Loucy (cell line): ENCODE results near the gene BCAS2.

ENCODE experiments used
- H2AFZ ChIP-seq: fragments of 200-600 bp; sonication (generic); 2 replicates; pipeline ENCODE4 v1.6.0; 2016; ENCODE audit warnings: antibody characterized with exemption, mild to moderate bottlenecking, low read length, moderate library complexity
- H3F3A ChIP-seq: fragments of 200-600 bp; 2 replicates; pipeline ENCODE4 v1.6.0; 2016; ENCODE audit warnings: antibody characterized with exemption, low read depth, mild to moderate bottlenecking
- H3K27me3 ChIP-seq: fragments of 200-600 bp; sonication (generic); 2 replicates; pipeline ENCODE4 v1.6.1; 2014; ENCODE audit warnings: low read length, mild to moderate bottlenecking; ENCODE audit not compliant: insufficient read depth, poor library complexity, severe bottlenecking
- H3K36me3 ChIP-seq: fragments of 200-600 bp; sonication (generic); 2 replicates; pipeline ENCODE4 v1.6.1; 2016; ENCODE audit warnings: low read length; ENCODE audit not compliant: insufficient read depth
- H3K4me1 ChIP-seq: fragments of 200-600 bp; sonication (generic); 2 replicates; pipeline ENCODE4 v1.5.1; 2014; ENCODE audit warnings: low read length, mild to moderate bottlenecking; ENCODE audit not compliant: insufficient read depth, poor library complexity, severe bottlenecking
- H3K4me2 ChIP-seq: fragments of 200-600 bp; sonication (generic); 2 replicates; pipeline ENCODE4 v1.6.0; 2014; ENCODE audit warnings: antibody characterized with exemption, low read length, low read depth, mild to moderate bottlenecking; ENCODE audit not compliant: poor library complexity, severe bottlenecking
- H3K4me3 ChIP-seq: fragments of 200-600 bp; sonication (generic); 2 replicates; pipeline ENCODE4 v1.5.1; 2014; ENCODE audit warnings: low read length, mild to moderate bottlenecking, mixed read lengths; ENCODE audit not compliant: poor library complexity, severe bottlenecking
- H3K79me2 ChIP-seq: fragments of 200-600 bp; sonication (generic); 2 replicates; pipeline ENCODE4 v1.6.1; 2014; ENCODE audit warnings: low read length; ENCODE audit not compliant: insufficient read depth
- H3K9ac ChIP-seq: fragments of 200-600 bp; sonication (generic); 2 replicates; pipeline ENCODE4 v1.6.0; 2014; ENCODE audit warnings: mild to moderate bottlenecking, low read depth, low read length, moderate library complexity; ENCODE audit not compliant: poor library complexity, severe bottlenecking
- H3K9me2 ChIP-seq: fragments of 200-600 bp; sonication (generic); replicated peaks from 2 replicates; pipeline ENCODE4 v1.6.1; 2016; ENCODE audit warnings: low read depth, low read length, mixed read lengths
- H3K9me3 ChIP-seq: fragments of 200-600 bp; sonication (generic); 2 replicates; pipeline ENCODE4 v1.6.1; 2014; ENCODE audit warnings: mild to moderate bottlenecking, antibody characterized with exemption, low read length, low read depth; ENCODE audit not compliant: insufficient read depth
- H4K20me1 ChIP-seq: fragments of 200-600 bp; sonication (generic); 2 replicates; pipeline ENCODE4 v1.6.0; 2014; ENCODE audit warnings: antibody characterized with exemption, low read length, mild to moderate bottlenecking; ENCODE audit not compliant: insufficient read depth, poor library complexity, severe bottlenecking
- CTCF ChIP-seq: fragments of 200-600 bp; sonication (generic); conservative IDR thresholded peaks from 2 replicates; pipeline ENCODE4 v1.5.1; 2014; ENCODE audit warnings: mild to moderate bottlenecking, antibody characterized with exemption, low read length
- EZH2phosphoT487 ChIP-seq: fragments of 200-600 bp; IDR thresholded peaks from 2 replicates; pipeline ENCODE4 v1.6.1; 2018; ENCODE audit warnings: antibody characterized with exemption, mild to moderate bottlenecking, moderate library complexity, borderline replicate concordance

Gene BCAS2

GRCh38 chr1:114589122-114589521 lies 7.7 kb upstream of the BCAS2 start:
- H3K4me1 ChIP-seq, result no peaks in the 10 kb centered on the region
- H3K9me3 ChIP-seq, result no peaks in the 10 kb centered on the region
- H3K79me2 ChIP-seq, result no peaks in the 10 kb centered on the region
- no peaks in the 10 kb centered on the region for H4K20me1 ChIP-seq
- no peaks in the 10 kb centered on the region for H3K9me2 ChIP-seq
- H2AFZ ChIP-seq, result no peak overlapping the region
- peaks cover 81% of the 10 kb centered on the region for H3K27me3 ChIP-seq
- TF ChIP-seq CTCF (no peak), EZH2phosphoT487 (no peak)
- no peaks in the 10 kb centered on the region for H3K36me3 ChIP-seq
- no peak overlapping the region for H3K9ac ChIP-seq
- H3K4me2 ChIP-seq, result no peak overlapping the region
- no peak overlapping the region for H3K4me3 ChIP-seq
- no peaks in the 10 kb centered on the region for H3F3A ChIP-seq

GRCh38 chr1:114588196-114588689 lies 6.8 kb upstream of the BCAS2 start:
- H4K20me1 ChIP-seq, result no peaks in the 10 kb centered on the region
- no peaks in the 10 kb centered on the region for H3K79me2 ChIP-seq
- no peak overlapping the region for H2AFZ ChIP-seq
- no peaks in the 10 kb centered on the region for H3K9me3 ChIP-seq
- no peak overlapping the region for H3K4me3 ChIP-seq
- no peaks in the 10 kb centered on the region for H3K36me3 ChIP-seq
- TF ChIP-seq EZH2phosphoT487 (no peak), CTCF (no peak)
- no peaks in the 10 kb centered on the region for H3K4me1 ChIP-seq
- H3K4me2 ChIP-seq, result no peak overlapping the region
- peaks cover 82% of the 10 kb centered on the region for H3K27me3 ChIP-seq
- H3K9me2 ChIP-seq, result no peaks in the 10 kb centered on the region
- no peaks in the 10 kb centered on the region for H3F3A ChIP-seq
- H3K9ac ChIP-seq, result no peak overlapping the region

- no peaks in the 10 kb centered on the region for H3K9me2 ChIP-seq
- no peaks in the 10 kb centered on the region for H3K36me3 ChIP-seq
- no peaks in the 10 kb centered on the region for H4K20me1 ChIP-seq
- H2AFZ ChIP-seq, result no peak overlapping the region
- H3K9ac ChIP-seq, result no peak overlapping the region
- no peaks in the 10 kb centered on the region for H3K9me3 ChIP-seq
- no peaks in the 10 kb centered on the region for H3K79me2 ChIP-seq
- H3F3A ChIP-seq, result no peaks in the 10 kb centered on the region
- H3K27me3 ChIP-seq, result peaks cover 85% of the 10 kb centered on the region
- H3K4me1 ChIP-seq, result peaks cover 2% of the 10 kb centered on the region
- H3K4me2 ChIP-seq, result no peak overlapping the region
- TF ChIP-seq EZH2phosphoT487 (no peak), CTCF (no peak)
- H3K4me3 ChIP-seq, result no peak overlapping the region
These were observed 6.0 kb upstream of the BCAS2 start for GRCh38 chr1:114587203-114587991.
